Dermis lymphatic vessel endothelial cell (primary cell): ENCODE data around the gene TST. TPM values are rescaled to one million over a fixed set of nuclear protein-coding genes. Genes with fewer than 3 reads are reported as not detected.

ENCODE experiments used
- total RNA-seq: library from RNA; depleted of rRNA; stranded (reverse); fragments of >200 nt; gene quantifications from 2 replicates; pipeline ENCODE4 v1.2.1, GENCODE V29; 2014

The TST gene
- total RNA-seq: 56.2 and 65.7 TPM in 2 replicates

GRCh38 chr22:37019309-37020191 is at the start of gene TST, which contains the start of gene MPST:
Gene TST, minus strand, starts transcription at chr22:37019447. Its CDS starts 715 bp downstream, at chr22:37018732.
Gene MPST, plus strand, starts transcription at chr22:37019742. Its CDS starts 95 bp downstream, at chr22:37019837.

GRCh38 chr22:37051391-37052385 is 32.4 kb upstream of the TST start, which contains the start of gene KCTD17:
Gene KCTD17, plus strand, starts transcription at chr22:37051742. Its CDS starts 19 bp downstream, at chr22:37051761.

Other genes with a start within 250 kb of the TST start
- gene IFT27, start 243.3 kb downstream of the TST start, total RNA-seq: 11.5 and 15.2 TPM in 2 replicates
- not detected in 2 replicates for gene PVALB, start 202.4 kb downstream of the TST start, total RNA-seq
- not detected in 2 replicates for gene NCF4, start 158.4 kb downstream of the TST start, total RNA-seq
- 1.5 and 3.4 TPM in 2 replicates for gene CSF2RB, start 105.8 kb downstream of the TST start, total RNA-seq
- gene MPST, start 295 bp upstream of the TST start, total RNA-seq: 110 and 124 TPM in 2 replicates
- gene KCTD17, start 32.3 kb upstream of the TST start, total RNA-seq: 53.2 and 82.8 TPM in 2 replicates
- gene TMPRSS6, start 90.3 kb upstream of the TST start, total RNA-seq: not detected in 2 replicates
- gene IL2RB, start 130.5 kb upstream of the TST start, total RNA-seq: under 0.01 TPM in 1 of 2 replicates, not detected in the other
- gene C1QTNF6, start 168.8 kb upstream of the TST start, total RNA-seq: 5.1 and 8.0 TPM in 2 replicates
- not detected in 2 replicates for gene SSTR3, start 193.0 kb upstream of the TST start, total RNA-seq
- gene RAC2, start 224.8 kb upstream of the TST start, total RNA-seq: 2.9 and 4.6 TPM in 2 replicates